Measurements from ENCODE around the gene UBAC2.

- TF ChIP-seq TCF12 (IDR thresholded peaks at IDR 0.05; ENCODE audit: low read depth, low read length) (no peak), SP1 (IDR thresholded peaks at IDR 0.05; ENCODE audit: low read depth, low read length) (no peak), POLR2A (IDR thresholded peaks at IDR 0.05; ENCODE audit: control extremely low read depth in 1 of 2, low read depth in 2 of 2, low read length in 2 of 2) (no peak), EZH2 (IDR thresholded peaks at IDR 0.05; ENCODE audit: low read depth, low read length, severe bottlenecking) (no peak), TEAD4 (IDR thresholded peaks at IDR 0.05; ENCODE audit: low read depth, low read length) (no peak), YY1 (IDR thresholded peaks at IDR 0.05; ENCODE audit: low read depth, low read length) (no peak), CBX5 (IDR thresholded peaks at IDR 0.05; ENCODE audit: low read depth, low read length) (no peak), CHD2 (IDR thresholded peaks at IDR 0.05; ENCODE audit: low read length) (no peak), POLR2AphosphoS5 (IDR thresholded peaks at IDR 0.05; ENCODE audit: low read depth, low read length) (no peak), BACH1 (IDR thresholded peaks at IDR 0.05; ENCODE audit: low read length) (no peak)
- TF ChIP-seq, protein P1, sequence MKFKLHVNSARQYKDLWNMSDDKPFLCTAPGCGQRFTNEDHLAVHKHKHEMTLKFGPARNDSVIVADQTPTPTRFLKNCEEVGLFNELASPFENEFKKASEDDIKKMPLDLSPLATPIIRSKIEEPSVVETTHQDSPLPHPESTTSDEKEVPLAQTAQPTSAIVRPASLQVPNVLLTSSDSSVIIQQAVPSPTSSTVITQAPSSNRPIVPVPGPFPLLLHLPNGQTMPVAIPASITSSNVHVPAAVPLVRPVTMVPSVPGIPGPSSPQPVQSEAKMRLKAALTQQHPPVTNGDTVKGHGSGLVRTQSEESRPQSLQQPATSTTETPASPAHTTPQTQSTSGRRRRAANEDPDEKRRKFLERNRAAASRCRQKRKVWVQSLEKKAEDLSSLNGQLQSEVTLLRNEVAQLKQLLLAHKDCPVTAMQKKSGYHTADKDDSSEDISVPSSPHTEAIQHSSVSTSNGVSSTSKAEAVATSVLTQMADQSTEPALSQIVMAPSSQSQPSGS (IDR thresholded peaks at IDR 0.05; ENCODE audit: low read length), result no peak
- TF ChIP-seq, protein P2, sequence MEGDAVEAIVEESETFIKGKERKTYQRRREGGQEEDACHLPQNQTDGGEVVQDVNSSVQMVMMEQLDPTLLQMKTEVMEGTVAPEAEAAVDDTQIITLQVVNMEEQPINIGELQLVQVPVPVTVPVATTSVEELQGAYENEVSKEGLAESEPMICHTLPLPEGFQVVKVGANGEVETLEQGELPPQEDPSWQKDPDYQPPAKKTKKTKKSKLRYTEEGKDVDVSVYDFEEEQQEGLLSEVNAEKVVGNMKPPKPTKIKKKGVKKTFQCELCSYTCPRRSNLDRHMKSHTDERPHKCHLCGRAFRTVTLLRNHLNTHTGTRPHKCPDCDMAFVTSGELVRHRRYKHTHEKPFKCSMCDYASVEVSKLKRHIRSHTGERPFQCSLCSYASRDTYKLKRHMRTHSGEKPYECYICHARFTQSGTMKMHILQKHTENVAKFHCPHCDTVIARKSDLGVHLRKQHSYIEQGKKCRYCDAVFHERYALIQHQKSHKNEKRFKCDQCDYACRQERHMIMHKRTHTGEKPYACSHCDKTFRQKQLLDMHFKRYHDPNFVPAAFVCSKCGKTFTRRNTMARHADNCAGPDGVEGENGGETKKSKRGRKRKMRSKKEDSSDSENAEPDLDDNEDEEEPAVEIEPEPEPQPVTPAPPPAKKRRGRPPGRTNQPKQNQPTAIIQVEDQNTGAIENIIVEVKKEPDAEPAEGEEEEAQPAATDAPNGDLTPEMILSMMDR (IDR thresholded peaks at IDR 0.05; ENCODE audit: control extremely low read depth in 1 of 3, insufficient read depth in 1 of 3, low read depth in 1 of 3, low read length in 3 of 3), result no peak
Measured at GRCh38 chr13:99316657-99317256, 116.1 kb downstream of the UBAC2 start.
